GM10248 (cell line): ENCODE results near the gene KIF4A.
"Not testable (repeated sequence)": the region's sequence is repeated elsewhere in the genome, so short reads cannot be mapped to it uniquely, and the experiment has no call there.

Experiments used
- CTCF ChIA-PET: fragments of 300-600 bp; sonication (Branson Sonifier 250); formaldehyde crosslinking; extraction: SDS; loops from one replicate; lab custom pipeline; 2021; ENCODE audit warnings: antibody characterized with exemption; lab: Yijun Ruan, JAX
- POLR2A ChIA-PET: fragments of 350-650 bp; sonication (Branson Sonifier 250); formaldehyde crosslinking; extraction: SDS; loops from one replicate; lab custom pipeline; 2020; ENCODE audit warnings: antibody characterized with exemption; lab: Yijun Ruan, JAX
- DNase-seq: peaks from one replicate; pipeline ENCODE4 v3.0.0; 2012; ENCODE audit errors: extremely low spot score
- TF ChIP-seq, protein P1 (sequence below): IDR thresholded peaks from 2 replicates; pipeline ENCODE4 v1.5.1; 2012; ENCODE audit warnings: mild to moderate bottlenecking, low read depth; ENCODE audit errors: extremely low read depth, missing control alignments, control extremely low read depth

The KIF4A gene

DNA sequence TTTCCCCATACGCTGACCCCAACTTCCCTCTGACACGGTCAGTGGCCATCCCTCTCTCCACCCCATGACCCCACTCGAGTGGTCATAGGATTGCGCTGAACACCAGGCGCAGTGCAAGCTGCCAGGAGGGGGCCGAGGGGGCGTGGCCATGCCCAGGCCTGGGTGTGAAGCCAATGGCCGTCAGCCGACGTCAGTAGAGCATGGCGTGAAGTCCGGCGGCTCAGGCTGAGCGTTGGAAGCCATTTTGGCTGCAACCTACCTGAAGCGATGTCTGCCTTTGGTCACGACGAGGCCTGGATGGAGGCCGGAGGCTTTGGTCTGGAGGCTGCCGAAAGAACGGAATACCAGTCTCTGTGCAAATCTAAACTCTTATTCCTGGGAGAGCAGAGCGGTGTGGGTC, 8.0 kb upstream of the KIF4A start, which contains the start of gene RAB41:
Gene RAB41 (plus strand): TSS at position 222 of the 400 bp plus-strand sequence. CDS start 46 bp downstream, at position 268.
- TF ChIP-seq, protein P1, sequence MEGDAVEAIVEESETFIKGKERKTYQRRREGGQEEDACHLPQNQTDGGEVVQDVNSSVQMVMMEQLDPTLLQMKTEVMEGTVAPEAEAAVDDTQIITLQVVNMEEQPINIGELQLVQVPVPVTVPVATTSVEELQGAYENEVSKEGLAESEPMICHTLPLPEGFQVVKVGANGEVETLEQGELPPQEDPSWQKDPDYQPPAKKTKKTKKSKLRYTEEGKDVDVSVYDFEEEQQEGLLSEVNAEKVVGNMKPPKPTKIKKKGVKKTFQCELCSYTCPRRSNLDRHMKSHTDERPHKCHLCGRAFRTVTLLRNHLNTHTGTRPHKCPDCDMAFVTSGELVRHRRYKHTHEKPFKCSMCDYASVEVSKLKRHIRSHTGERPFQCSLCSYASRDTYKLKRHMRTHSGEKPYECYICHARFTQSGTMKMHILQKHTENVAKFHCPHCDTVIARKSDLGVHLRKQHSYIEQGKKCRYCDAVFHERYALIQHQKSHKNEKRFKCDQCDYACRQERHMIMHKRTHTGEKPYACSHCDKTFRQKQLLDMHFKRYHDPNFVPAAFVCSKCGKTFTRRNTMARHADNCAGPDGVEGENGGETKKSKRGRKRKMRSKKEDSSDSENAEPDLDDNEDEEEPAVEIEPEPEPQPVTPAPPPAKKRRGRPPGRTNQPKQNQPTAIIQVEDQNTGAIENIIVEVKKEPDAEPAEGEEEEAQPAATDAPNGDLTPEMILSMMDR: no peak
- POLR2A ChIA-PET: interaction anchor here (0.6 kb wide), 1 partner anchor 139 kb away, joined by 9 read pairs; no protein-coding TSS in a partner anchor
- CTCF ChIA-PET: no interaction called here
- no peak for DNase-seq

GRCh38 chrX:70289168-70289792, 624 bp upstream of the KIF4A start:
- TF ChIP-seq, protein P1: no peak
- CTCF ChIA-PET: no interaction called here
- no peak for DNase-seq
- POLR2A ChIA-PET: no interaction called here

DNA sequence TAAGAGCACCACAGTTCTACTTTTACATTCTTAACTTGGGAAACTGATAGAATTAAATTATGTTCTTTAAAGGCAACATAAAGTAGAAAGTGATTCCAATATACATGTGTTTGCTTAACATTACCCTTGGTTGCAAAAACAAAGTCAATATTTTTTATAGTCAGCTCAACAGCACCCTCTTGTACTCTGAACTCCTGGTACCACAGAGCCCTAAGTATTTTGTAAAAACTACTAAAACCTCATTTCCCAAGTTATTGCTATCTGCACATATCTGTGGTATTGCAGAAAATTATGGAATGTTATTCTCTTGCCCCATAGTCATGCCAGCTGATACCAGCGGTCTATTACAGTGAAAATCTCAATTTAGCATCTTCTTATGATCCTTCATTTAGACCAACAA, 2.9 kb downstream of the KIF4A start:
- CTCF ChIA-PET: interaction anchor here (1.9 kb wide), 1 partner anchor 8 kb away, joined by 7 read pairs; no protein-coding TSS in a partner anchor
- no peak for DNase-seq
- POLR2A ChIA-PET: no interaction called here
- TF ChIP-seq, protein P1: no peak

DNA sequence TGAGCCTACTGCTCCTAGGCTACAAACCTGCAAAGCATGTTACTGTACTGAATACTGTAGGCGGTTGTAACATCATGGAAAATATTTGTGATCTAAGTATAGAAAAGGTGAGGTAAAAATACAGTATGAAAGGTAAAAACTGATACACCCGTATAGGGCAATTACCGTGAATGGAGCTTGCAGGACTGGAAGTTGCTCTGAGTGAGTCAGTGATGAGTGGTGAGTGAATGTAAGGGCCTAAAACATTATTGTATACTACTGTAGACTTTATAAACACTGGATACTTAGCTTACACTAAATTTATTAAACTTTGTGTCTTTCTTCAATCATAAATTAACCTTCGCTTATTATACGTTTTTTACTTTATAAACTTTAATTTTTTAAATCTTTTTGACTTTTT, 3.7 kb downstream of the KIF4A start:
- CTCF ChIA-PET: interaction anchor here (1.9 kb wide), 1 partner anchor 9 kb away, joined by 7 read pairs; no protein-coding TSS in a partner anchor
- POLR2A ChIA-PET: no interaction called here
- no peak for DNase-seq
- TF ChIP-seq, protein P1: no peak

- ChIA-PET POLR2A (no interaction called here), CTCF (no interaction called here)
- TF ChIP-seq, protein P1: no peak
Measured at GRCh38 chrX:70301716-70302115, 11.8 kb downstream of the KIF4A start.

GRCh38 chrX:70313503-70313902, 23.6 kb downstream of the KIF4A start:
- DNase-seq: no peak
- ChIA-PET POLR2A (no interaction called here), CTCF (no interaction called here)
- TF ChIP-seq, protein P1: no peak

More at GRCh38 chrX:70301716-70302115, 11.8 kb downstream of the KIF4A start:
- no peak for DNase-seq

- TF ChIP-seq, protein P1: no peak
- DNase-seq: no peak
- ChIA-PET POLR2A (no interaction called here), CTCF (no interaction called here)
Measured at GRCh38 chrX:70322784-70323183, 32.9 kb downstream of the KIF4A start.

GRCh38 chrX:70323628-70324027, 33.7 kb downstream of the KIF4A start:
- POLR2A ChIA-PET, DNase-seq, CTCF ChIA-PET: not testable (repeated sequence)
